Tibial artery (tissue), 4 donors: Measurements from ENCODE around the gene DDX51.

Experiments used
- DNase-seq, 2 donors: peaks; one replicate each; pipeline ENCODE4 v3.0.0-alpha.2; 2019
- H3K27ac ChIP-seq, 2 donors: fragments of 200-600 bp; sonication (generic) in 1 of 2; 1 replicate in 1 of 2; 2 replicates in 1 of 2; pipeline ENCODE4 v1.5.1; 2018 to 2019; ENCODE audit warnings: mild to moderate bottlenecking in 1 of 2
- H3K27me3 ChIP-seq, 2 donors: fragments of 200-600 bp; sonication (generic) in 1 of 2; one replicate each; pipeline versions ENCODE4 v1.5.1 to v1.6.0; 2016 to 2019
- H3K36me3 ChIP-seq, 3 donors: fragments of 200-600 bp; sonication (generic) in 2 of 3; one replicate each; pipeline ENCODE4 v1.5.1; 2016 to 2019; ENCODE audit warnings: mild to moderate bottlenecking in 2 of 3
- H3K4me1 ChIP-seq, 4 donors: fragments of 200-600 bp; sonication (generic) in 2 of 4; 1 replicate in 3 of 4; 2 replicates in 1 of 4; pipeline ENCODE4 v1.5.1; 2016 to 2019
- H3K4me3 ChIP-seq, 2 donors: fragments of 200-600 bp; sonication (generic) in 1 of 2; 1 replicate in 1 of 2; 2 replicates in 1 of 2; pipeline ENCODE4 v1.5.1; 2018 to 2019; ENCODE audit warnings: mild to moderate bottlenecking in 2 of 2
- H3K9me3 ChIP-seq, 3 donors: fragments of 200-600 bp; sonication (generic) in 1 of 3; one replicate each; pipeline ENCODE4 v1.5.1; 2016 to 2019
- CTCF ChIP-seq, 2 experiments: fragments of 200-600 bp in 1 of 2; fragments of 450-650 bp in 1 of 2; IDR thresholded peaks; one replicate each; pipeline ENCODE4 v1.5.1; 2017 to 2019; ENCODE audit warnings: antibody characterized with exemption in 2 of 2, mild to moderate bottlenecking in 1 of 2, moderate library complexity in 1 of 2
- intact Hi-C: fragments of 100-400 bp; cut with DNase I; formaldehyde crosslinking; loops from one replicate; pipeline ENCODE4 v1.15.0; 2023; ENCODE audit warnings: low total_unique reads

The DDX51 gene

GRCh38 chr12:132095520-132096409, 48.4 kb downstream of the DDX51 start:
- Histone ChIP-seq H3K9me3 (no peaks in the 10 kb centered on the region), H3K27ac (no peak overlapping the region), H3K27me3 (no peaks in the 10 kb centered on the region), H3K4me1 (no peaks in the 10 kb centered on the region), H3K36me3 (peaks cover 0 to 35% (median 22%) of the 10 kb centered on the region in 3 donors), H3K4me3 (no peak overlapping the region)
- no peak for TF ChIP-seq CTCF (IDR thresholded peaks at IDR 0.05)
- intact Hi-C loops = no loop called here
- DNase-seq = no peak

- Histone ChIP-seq H3K36me3 (peaks cover 0 to 24% (median 22%) of the 10 kb centered on the region in 3 donors), H3K9me3 (no peaks in the 10 kb centered on the region), H3K4me1 (no peaks in the 10 kb centered on the region), H3K4me3 (no peak overlapping the region), H3K27ac (no peak overlapping the region), H3K27me3 (no peaks in the 10 kb centered on the region)
- intact Hi-C loops = no loop called here
- no peak for TF ChIP-seq CTCF (IDR thresholded peaks at IDR 0.05)
- DNase-seq = no peak
These were observed 49.7 kb downstream of the DDX51 start for GRCh38 chr12:132094269-132094891.

DNA sequence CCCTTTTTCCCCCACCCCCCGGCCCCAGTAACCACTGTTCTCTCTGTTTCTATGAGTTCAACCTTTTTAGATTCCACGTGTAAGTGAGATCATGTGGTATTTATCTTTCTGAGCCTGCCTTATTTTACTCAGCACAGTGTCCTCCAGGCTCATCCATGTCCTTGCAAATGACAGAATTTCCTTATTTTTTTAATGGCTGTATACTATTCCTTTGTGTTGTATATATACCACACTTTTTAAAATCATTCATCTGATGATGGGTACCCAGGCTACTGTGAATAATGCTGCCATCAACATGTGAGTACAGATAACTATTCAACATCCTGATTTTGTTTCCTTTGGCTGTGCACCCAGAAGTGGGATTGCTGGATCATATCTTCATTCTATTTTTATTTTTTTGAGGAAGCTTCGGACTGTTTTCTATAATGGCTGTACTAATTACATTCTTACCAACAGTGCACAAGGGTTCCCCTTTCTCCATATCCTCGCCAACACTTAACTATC, 54.7 kb downstream of the DDX51 start:
- H3K4me3 ChIP-seq = no peak overlapping the region
- DNase-seq = no peak
- intact Hi-C loops = no loop called here

More for the DNA sequence above, 54.7 kb downstream of the DDX51 start:
- no peaks in the 10 kb centered on the region for H3K9me3 ChIP-seq
- peaks cover 0 to 12% (median 7%) of the 10 kb centered on the region in 4 donors for H3K4me1 ChIP-seq
- H3K27ac ChIP-seq = no peak overlapping the region
- H3K27me3 ChIP-seq = no peaks in the 10 kb centered on the region
- TF ChIP-seq CTCF (IDR thresholded peaks at IDR 0.05) = no peak
- peaks cover 0 to 22% (median 15%) of the 10 kb centered on the region in 3 donors for H3K36me3 ChIP-seq
